Loucy (cell line): ENCODE data around the gene ITGB7.

Experiments used
- H2AFZ ChIP-seq: fragments of 200-600 bp; sonication (generic); 2 replicates; pipeline ENCODE4 v1.6.0; 2016; ENCODE audit warnings: antibody characterized with exemption, mild to moderate bottlenecking, low read length, moderate library complexity
- H3F3A ChIP-seq: fragments of 200-600 bp; 2 replicates; pipeline ENCODE4 v1.6.0; 2016; ENCODE audit warnings: antibody characterized with exemption, low read depth, mild to moderate bottlenecking
- H3K27me3 ChIP-seq: fragments of 200-600 bp; sonication (generic); 2 replicates; pipeline ENCODE4 v1.6.1; 2014; ENCODE audit warnings: low read length, mild to moderate bottlenecking; ENCODE audit not compliant: insufficient read depth, poor library complexity, severe bottlenecking
- H3K36me3 ChIP-seq: fragments of 200-600 bp; sonication (generic); 2 replicates; pipeline ENCODE4 v1.6.1; 2016; ENCODE audit warnings: low read length; ENCODE audit not compliant: insufficient read depth
- H3K4me1 ChIP-seq: fragments of 200-600 bp; sonication (generic); 2 replicates; pipeline ENCODE4 v1.5.1; 2014; ENCODE audit warnings: low read length, mild to moderate bottlenecking; ENCODE audit not compliant: insufficient read depth, poor library complexity, severe bottlenecking
- H3K4me2 ChIP-seq: fragments of 200-600 bp; sonication (generic); 2 replicates; pipeline ENCODE4 v1.6.0; 2014; ENCODE audit warnings: antibody characterized with exemption, low read length, low read depth, mild to moderate bottlenecking; ENCODE audit not compliant: poor library complexity, severe bottlenecking
- H3K4me3 ChIP-seq: fragments of 200-600 bp; sonication (generic); 2 replicates; pipeline ENCODE4 v1.5.1; 2014; ENCODE audit warnings: low read length, mild to moderate bottlenecking, mixed read lengths; ENCODE audit not compliant: poor library complexity, severe bottlenecking
- H3K79me2 ChIP-seq: fragments of 200-600 bp; sonication (generic); 2 replicates; pipeline ENCODE4 v1.6.1; 2014; ENCODE audit warnings: low read length; ENCODE audit not compliant: insufficient read depth
- H3K9ac ChIP-seq: fragments of 200-600 bp; sonication (generic); 2 replicates; pipeline ENCODE4 v1.6.0; 2014; ENCODE audit warnings: mild to moderate bottlenecking, low read depth, low read length, moderate library complexity; ENCODE audit not compliant: poor library complexity, severe bottlenecking
- H3K9me2 ChIP-seq: fragments of 200-600 bp; sonication (generic); replicated peaks from 2 replicates; pipeline ENCODE4 v1.6.1; 2016; ENCODE audit warnings: low read depth, low read length, mixed read lengths
- H3K9me3 ChIP-seq: fragments of 200-600 bp; sonication (generic); 2 replicates; pipeline ENCODE4 v1.6.1; 2014; ENCODE audit warnings: mild to moderate bottlenecking, antibody characterized with exemption, low read length, low read depth; ENCODE audit not compliant: insufficient read depth
- H4K20me1 ChIP-seq: fragments of 200-600 bp; sonication (generic); 2 replicates; pipeline ENCODE4 v1.6.0; 2014; ENCODE audit warnings: antibody characterized with exemption, low read length, mild to moderate bottlenecking; ENCODE audit not compliant: insufficient read depth, poor library complexity, severe bottlenecking
- CTCF ChIP-seq: fragments of 200-600 bp; sonication (generic); conservative IDR thresholded peaks from 2 replicates; pipeline ENCODE4 v1.5.1; 2014; ENCODE audit warnings: mild to moderate bottlenecking, antibody characterized with exemption, low read length
- EZH2phosphoT487 ChIP-seq: fragments of 200-600 bp; IDR thresholded peaks from 2 replicates; pipeline ENCODE4 v1.6.1; 2018; ENCODE audit warnings: antibody characterized with exemption, mild to moderate bottlenecking, moderate library complexity, borderline replicate concordance

The ITGB7 gene

GRCh38 chr12:53187145-53187899 lies 19.7 kb downstream of the ITGB7 start:
- Histone ChIP-seq H3K9me3 (no peaks in the 10 kb centered on the region), H3K4me3 (no peak overlapping the region), H3F3A (no peaks in the 10 kb centered on the region), H3K4me2 (no peak overlapping the region), H3K27me3 (no peaks in the 10 kb centered on the region), H3K9me2 (no peaks in the 10 kb centered on the region), H3K36me3 (peaks cover 42% of the 10 kb centered on the region; the same call in 1 of the 2 replicates), H2AFZ (no peak overlapping the region), H3K79me2 (peaks cover 25% of the 10 kb centered on the region), H3K4me1 (peaks cover 33% of the 10 kb centered on the region), H3K9ac (no peak overlapping the region), H4K20me1 (peaks cover 21% of the 10 kb centered on the region)
- TF ChIP-seq CTCF: no peak
- TF ChIP-seq EZH2phosphoT487: no peak

- Histone ChIP-seq H3K9ac (no peak overlapping the region), H3K9me2 (no peaks in the 10 kb centered on the region), H3F3A (no peaks in the 10 kb centered on the region), H3K4me3 (no peak overlapping the region), H4K20me1 (peaks cover 27% of the 10 kb centered on the region), H3K36me3 (peaks cover 42% of the 10 kb centered on the region; the same call in 1 of the 2 replicates), H3K4me1 (peaks cover 38% of the 10 kb centered on the region), H3K4me2 (no peak overlapping the region), H2AFZ (no peak overlapping the region), H3K27me3 (no peaks in the 10 kb centered on the region), H3K9me3 (no peaks in the 10 kb centered on the region), H3K79me2 (peaks cover 31% of the 10 kb centered on the region)
- TF ChIP-seq CTCF: no peak
- no peak for TF ChIP-seq EZH2phosphoT487
Measured at GRCh38 chr12:53186745-53187144, 20.3 kb downstream of the ITGB7 start.

GRCh38 chr12:53185582-53186153 lies 21.4 kb downstream of the ITGB7 start:
- H4K20me1 ChIP-seq: peaks cover 34% of the 10 kb centered on the region
- no peak overlapping the region for H3K4me3 ChIP-seq
- TF ChIP-seq EZH2phosphoT487 (no peak), CTCF (peak; percentile 48)
- no peaks in the 10 kb centered on the region for H3F3A ChIP-seq
- no peak overlapping the region for H2AFZ ChIP-seq
- H3K9me3 ChIP-seq: no peaks in the 10 kb centered on the region
- peaks cover 43% of the 10 kb centered on the region for H3K4me1 ChIP-seq
- H3K79me2 ChIP-seq: peaks cover 39% of the 10 kb centered on the region
- no peak overlapping the region for H3K9ac ChIP-seq
- no peaks in the 10 kb centered on the region for H3K9me2 ChIP-seq
- peaks cover 42% of the 10 kb centered on the region; the same call in 1 of the 2 replicates for H3K36me3 ChIP-seq
- H3K27me3 ChIP-seq: no peaks in the 10 kb centered on the region
- peak overlapping the region; percentile 97 for H3K4me2 ChIP-seq
